Measurements from ENCODE around the gene SFXN5. TPM values are rescaled to one million over a fixed set of nuclear protein-coding genes. Genes with fewer than 3 reads are reported as not detected.

Gene SFXN5
- total RNA-seq, 1 experiment from 2014 or later: 27.8 TPM

GRCh38 chr2:73103018-73103542, 31.6 kb upstream of the SFXN5 start:
- DNase-seq (ENCODE audit: low read depth, low spot score): no peak

GRCh38 chr2:73101626-73102256, 30.2 kb upstream of the SFXN5 start:
- in situ Hi-C loops (cut with HindIII; ENCODE audit: low pct_unique_long_range_greater_than_20kb, low sequenced_read_pairs): no loop called here
- ChIA-PET CTCF (no interaction called here), POLR2A (no interaction called here)
- no peak for TF ChIP-seq SIN3A (IDR thresholded peaks at IDR 0.05; ENCODE audit: borderline replicate concordance, insufficient read depth, low read depth, low read length)
- no peak for TF ChIP-seq TCF7L2 (IDR thresholded peaks at IDR 0.05; ENCODE audit: low read depth, low read length)
- TF ChIP-seq POLR2AphosphoS5 (IDR thresholded peaks at IDR 0.05; ENCODE audit: low read depth, low read length): no peak
- no peak for TF ChIP-seq CTCF (IDR thresholded peaks at IDR 0.05)
- TF ChIP-seq REST (IDR thresholded peaks at IDR 0.05; ENCODE audit: insufficient read depth in 1 of 2, low read depth in 2 of 2, low read length in 1 of 2): no peak
- Histone ChIP-seq H3K4me1 (ENCODE audit: control insufficient read depth, insufficient read depth, low read length) (peaks cover 10% of the 10 kb centered on the region), H3K27ac (ENCODE audit: low read length) (no peak overlapping the region), H3K4me3 (ENCODE audit: low read depth in 2 of 2, low read length in 2 of 2) (no peak overlapping the region), H3K36me3 (ENCODE audit: control insufficient read depth, insufficient read depth, low read length) (no peaks in the 10 kb centered on the region), H3K9me3 (ENCODE audit: control insufficient read depth, insufficient read depth, low read depth, low read length) (no peaks in the 10 kb centered on the region), H3K27me3 (ENCODE audit: control insufficient read depth, insufficient read depth, low read length) (no peaks in the 10 kb centered on the region)
- intact Hi-C loops (cut with micrococcal nuclease; ENCODE audit: unreplicated experiment): no loop called here
- no TSS peak for BruUV-seq (replicated peaks)
- no peak for DNase-seq (ENCODE audit: low read depth, low spot score)
- no peak for ATAC-seq

More at GRCh38 chr2:73103018-73103542, 31.6 kb upstream of the SFXN5 start:
- intact Hi-C loops (cut with micrococcal nuclease; ENCODE audit: unreplicated experiment) (no loop called here), in situ Hi-C loops (cut with HindIII; ENCODE audit: low pct_unique_long_range_greater_than_20kb, low sequenced_read_pairs) (no loop called here)
- H3K4me1 ChIP-seq (ENCODE audit: control insufficient read depth, insufficient read depth, low read length): peaks cover 10% of the 10 kb centered on the region
- no peaks in the 10 kb centered on the region for H3K27me3 ChIP-seq (ENCODE audit: control insufficient read depth, insufficient read depth, low read length)
- TF ChIP-seq CTCF (IDR thresholded peaks at IDR 0.05) (no peak), REST (IDR thresholded peaks at IDR 0.05; ENCODE audit: insufficient read depth in 1 of 2, low read depth in 2 of 2, low read length in 1 of 2) (no peak), SIN3A (IDR thresholded peaks at IDR 0.05; ENCODE audit: borderline replicate concordance, insufficient read depth, low read depth, low read length) (no peak), TCF7L2 (IDR thresholded peaks at IDR 0.05; ENCODE audit: low read depth, low read length) (no peak), POLR2AphosphoS5 (IDR thresholded peaks at IDR 0.05; ENCODE audit: low read depth, low read length) (no peak)
- BruUV-seq (replicated peaks): no TSS peak
- no peaks in the 10 kb centered on the region for H3K9me3 ChIP-seq (ENCODE audit: control insufficient read depth, insufficient read depth, low read depth, low read length)
- POLR2A ChIA-PET: no interaction called here
- H3K4me3 ChIP-seq (ENCODE audit: low read depth in 2 of 2, low read length in 2 of 2): no peak overlapping the region
- H3K36me3 ChIP-seq (ENCODE audit: control insufficient read depth, insufficient read depth, low read length): no peaks in the 10 kb centered on the region
- CTCF ChIA-PET: no interaction called here
- H3K27ac ChIP-seq (ENCODE audit: low read length): no peak overlapping the region
- peak; percentile 60; the same call in 1 of the 2 replicates for ATAC-seq

Measured in Panc1 (cell line).